Measurements from ENCODE around the gene NXPE3. TPM values are rescaled to one million over a fixed set of nuclear protein-coding genes. Genes with fewer than 3 reads are reported as not detected.

NXPE3 gene
- total RNA-seq, 1 donor from 2014 or later: 24.7 TPM

DNA sequence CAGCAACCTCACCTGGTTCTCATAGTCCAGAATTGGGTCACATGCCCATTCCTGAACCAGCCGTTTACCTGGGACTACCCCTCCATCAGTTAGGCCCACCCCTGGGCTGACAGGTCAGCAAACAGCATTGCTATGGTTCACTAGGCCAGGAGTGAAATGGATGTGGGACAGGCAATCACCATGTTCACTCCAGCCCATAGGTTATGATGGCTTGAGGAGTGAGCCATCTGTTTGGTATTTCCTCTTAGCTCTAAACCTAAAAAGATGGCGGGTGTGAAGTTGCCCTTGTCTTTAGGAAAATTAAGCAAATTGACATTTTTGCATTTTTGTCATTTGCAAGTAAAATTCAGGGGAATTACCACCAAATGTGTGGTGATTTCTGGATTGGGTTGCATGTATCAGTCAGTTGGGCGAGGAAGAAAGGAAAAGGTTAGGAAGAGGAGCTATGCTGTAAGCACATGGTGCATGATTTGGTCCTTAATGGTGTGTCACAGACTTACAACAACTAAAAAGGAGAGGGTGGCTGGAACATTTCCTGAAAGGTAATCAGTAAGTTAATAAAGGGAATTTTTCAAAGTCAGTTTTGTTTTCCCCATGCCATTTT lies 17.2 kb downstream of the NXPE3 start:
- intact Hi-C loops (cut with DNase I): no loop called here
- ATAC-seq: no peak
- no peak for DNase-seq (ENCODE audit: low spot score)

DNA sequence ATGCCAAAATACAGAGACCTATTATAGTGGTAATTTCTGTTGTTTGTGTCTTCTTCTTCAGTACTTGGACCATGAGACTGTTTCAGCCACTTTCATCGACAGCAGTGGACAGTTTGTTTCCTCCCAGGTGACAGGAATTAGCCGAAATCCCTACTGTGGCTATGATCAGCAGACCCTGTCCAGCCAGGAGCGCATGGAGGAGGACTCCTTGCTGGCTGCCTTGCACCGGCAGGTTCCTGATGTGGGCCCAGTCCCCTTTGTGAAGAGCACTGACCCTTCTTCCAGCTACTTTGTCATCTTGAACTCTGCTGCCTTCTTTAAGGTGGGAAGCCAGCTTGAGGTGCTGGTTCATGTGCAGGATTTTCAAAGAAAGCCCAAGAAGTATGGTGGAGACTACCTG lies 22.2 kb downstream of the NXPE3 start:
- ATAC-seq (no peak), DNase-seq (ENCODE audit: low spot score) (no peak)
- intact Hi-C loops (cut with DNase I): no loop called here

DNA sequence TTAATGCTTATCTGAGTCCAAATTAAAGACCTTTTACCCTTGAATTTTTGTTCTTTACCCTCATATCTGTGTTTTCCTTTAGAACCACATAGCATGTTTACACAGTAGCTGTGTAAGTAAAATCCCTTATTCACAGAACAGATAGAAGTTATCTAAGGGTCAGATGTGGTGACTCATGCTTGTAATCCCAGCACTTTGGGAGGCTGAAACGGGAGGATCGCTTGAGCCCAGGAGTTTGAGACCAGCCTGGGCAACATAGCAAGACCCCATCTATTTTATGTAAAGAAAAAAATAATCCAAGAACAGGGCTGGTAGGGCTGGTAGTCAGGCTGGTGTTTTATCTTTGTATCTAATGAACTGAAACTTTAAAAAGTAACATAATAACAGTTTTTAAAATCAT lies 23.2 kb downstream of the NXPE3 start:
- intact Hi-C loops (cut with DNase I): no loop called here
- ATAC-seq: no peak
- DNase-seq (ENCODE audit: low spot score): no peak

DNA sequence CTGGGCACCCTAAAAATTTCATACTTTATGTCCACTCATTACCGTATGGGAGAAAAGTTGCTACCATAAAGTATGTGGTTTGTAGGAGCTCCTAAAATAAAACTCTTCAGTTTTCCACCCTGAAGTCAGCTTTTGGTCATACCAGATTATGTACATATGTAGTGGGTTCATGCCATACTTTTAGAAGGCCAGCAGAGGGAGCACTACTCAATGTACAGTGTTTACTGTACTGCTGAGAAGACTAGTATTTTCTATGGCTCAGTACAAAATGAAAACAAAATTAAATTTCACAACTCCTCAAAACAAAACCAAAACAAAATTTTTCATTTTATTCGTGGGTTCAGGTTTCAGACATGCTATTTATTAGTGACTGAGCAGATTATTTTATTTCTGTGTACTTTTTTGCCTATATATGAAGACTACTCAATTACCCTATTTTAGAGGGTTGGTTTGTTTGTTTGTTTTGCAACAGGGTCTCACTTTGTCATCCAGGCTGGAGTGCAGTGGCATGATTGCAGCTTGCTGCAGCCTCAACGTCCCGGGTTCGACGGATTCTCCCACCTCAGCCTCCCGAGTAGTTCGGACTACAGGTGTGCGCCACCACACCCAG lies 24.3 kb downstream of the NXPE3 start:
- DNase-seq (ENCODE audit: low spot score) (no peak), ATAC-seq (peak; percentile 95)
- intact Hi-C loops (cut with DNase I): no loop called here

DNA sequence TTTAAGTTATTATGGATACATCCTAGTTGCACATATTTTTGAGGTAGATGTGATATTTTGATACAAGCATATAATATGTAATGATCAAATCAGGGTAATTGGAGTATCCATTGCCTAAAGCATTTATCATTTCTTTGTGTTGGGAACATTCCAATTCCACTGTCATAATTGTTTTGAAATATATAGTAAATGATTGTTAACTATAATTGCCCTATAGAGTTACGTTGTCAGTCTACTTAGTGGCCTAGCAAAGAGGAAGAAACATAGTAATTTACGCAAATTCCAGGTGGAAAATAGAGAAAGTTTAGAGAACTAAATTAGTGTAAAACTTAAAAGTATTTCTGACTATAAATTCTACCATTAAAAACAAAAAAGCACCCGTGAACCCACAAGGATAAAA lies 24.9 kb downstream of the NXPE3 start:
- DNase-seq (ENCODE audit: low spot score) (no peak), ATAC-seq (no peak)
- intact Hi-C loops (cut with DNase I): no loop called here

DNA sequence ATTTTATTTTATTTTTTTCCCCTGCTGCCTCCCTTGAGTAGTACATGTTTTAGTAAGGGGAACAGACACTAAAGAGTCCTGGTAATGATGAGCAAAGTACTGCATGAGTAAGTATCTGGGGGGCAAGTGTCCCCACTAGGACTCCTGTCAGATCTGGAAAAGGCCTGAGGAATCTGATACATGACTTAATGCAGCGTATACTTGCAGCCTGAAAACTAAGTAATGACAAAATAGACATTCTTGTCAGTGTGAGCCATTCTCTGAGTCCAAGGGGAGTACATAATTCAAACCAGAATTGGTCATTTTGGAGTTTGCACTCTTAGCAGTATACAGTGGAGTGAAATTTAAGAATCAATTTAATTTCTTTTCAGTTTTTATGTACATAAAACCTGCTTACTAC lies 27.5 kb downstream of the NXPE3 start:
- no peak for DNase-seq (ENCODE audit: low spot score)
- ATAC-seq: no peak
- intact Hi-C loops (cut with DNase I): no loop called here

DNA sequence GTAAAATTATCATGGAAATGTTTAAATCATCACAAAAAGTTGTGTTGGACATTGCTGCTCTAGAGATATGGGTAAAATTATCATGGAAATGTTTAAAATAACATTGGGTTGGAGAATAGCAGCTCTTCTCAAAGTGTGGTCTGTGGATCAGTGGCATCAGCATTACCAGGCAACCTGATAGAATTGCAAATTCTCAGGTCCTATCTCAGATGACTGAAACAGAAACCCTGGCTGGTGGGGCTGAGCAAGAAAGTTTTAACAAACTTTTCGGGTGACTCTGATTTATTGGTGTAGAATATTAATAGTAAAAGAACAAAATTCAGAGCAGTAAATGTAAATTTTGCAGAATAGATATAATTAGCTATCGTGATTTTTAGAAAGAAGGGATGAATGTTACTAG lies 28.9 kb downstream of the NXPE3 start:
- intact Hi-C loops (cut with DNase I): no loop called here
- no peak for ATAC-seq
- no peak for DNase-seq (ENCODE audit: low spot score)

DNA sequence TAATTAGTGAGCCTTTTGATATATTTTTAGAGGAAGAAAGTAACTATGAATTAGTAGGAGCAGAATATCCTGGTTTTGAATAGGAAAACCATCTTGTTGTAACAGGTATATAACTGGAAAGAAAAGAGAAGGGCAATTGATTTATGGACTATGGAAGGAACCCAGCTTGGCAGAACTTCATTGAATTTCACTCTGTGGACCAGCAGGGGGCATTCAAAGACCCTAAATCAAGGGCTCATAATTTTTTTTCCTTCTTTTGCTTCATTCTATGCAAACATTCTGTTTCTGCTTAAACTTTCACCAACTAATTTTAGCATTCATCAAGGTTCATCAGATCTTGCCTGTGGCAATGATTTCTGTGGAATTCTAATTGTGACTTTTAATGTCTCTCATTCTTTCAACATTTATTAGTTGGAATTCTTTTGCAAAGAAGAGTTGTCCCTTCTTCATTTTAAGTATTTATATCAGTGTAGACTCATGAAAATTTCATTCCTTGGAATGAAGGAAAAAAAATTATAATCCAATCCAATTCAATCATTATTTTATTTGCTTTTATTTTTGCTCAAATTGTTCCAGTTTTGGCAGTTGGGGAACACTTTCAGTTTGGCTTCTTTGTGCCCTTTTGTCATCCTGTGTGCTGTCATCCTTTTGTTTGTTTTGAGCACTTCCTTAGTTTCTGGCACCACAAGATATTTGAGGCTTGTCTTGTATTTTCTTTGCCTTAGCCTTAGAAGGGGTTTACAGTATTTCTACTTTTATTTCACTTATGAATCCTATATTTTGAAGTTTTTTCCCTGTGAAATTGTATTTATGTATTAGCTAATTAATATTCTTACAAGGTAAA lies 30.4 kb downstream of the NXPE3 start:
- DNase-seq (ENCODE audit: low spot score) (no peak), ATAC-seq (peak; percentile 46)
- intact Hi-C loops (cut with DNase I): loop anchor here (5.0 kb wide), 1 partner anchor 413 kb away; no protein-coding TSS in a partner anchor

DNA sequence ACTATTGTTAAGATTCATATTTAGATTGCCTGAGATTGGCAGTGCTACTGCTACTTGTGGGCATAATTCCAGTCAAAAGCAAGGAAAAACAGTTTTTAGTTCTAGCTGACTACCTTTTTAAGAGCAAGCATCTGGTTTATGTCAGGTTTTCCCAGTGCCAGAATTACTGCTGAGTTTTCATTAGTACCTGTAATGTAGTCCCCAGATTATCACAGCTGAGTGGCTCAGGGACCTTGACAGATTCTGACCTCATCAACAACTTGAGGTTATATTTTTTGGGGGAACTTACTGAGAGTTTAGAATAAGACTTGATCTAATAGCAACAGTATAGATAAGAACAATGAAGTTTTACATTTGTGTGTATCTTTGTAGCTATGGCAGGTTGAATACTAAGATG lies 31.0 kb downstream of the NXPE3 start:
- no peak for DNase-seq (ENCODE audit: low spot score)
- ATAC-seq: no peak
- intact Hi-C loops (cut with DNase I): loop anchor here (5.0 kb wide), 1 partner anchor 412 kb away; no protein-coding TSS in a partner anchor

DNA sequence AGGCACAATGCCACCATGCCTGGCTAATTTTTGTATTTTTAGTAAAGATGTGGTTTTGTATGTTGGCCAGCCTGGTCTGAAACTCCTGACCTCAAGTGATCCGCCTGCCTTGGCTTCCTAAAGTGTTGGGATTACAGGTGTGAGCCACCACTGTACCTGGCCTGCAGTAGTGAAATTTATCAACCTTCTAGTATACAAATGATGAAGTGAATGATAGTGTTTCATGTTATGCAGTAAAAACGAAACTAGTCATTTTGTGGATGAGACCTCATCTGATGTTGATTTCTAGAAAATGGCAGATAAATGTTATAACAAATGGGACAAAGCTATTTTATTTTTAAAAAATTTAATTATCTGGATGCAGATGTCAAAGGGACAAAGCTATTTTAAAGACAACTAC lies 32.9 kb downstream of the NXPE3 start:
- intact Hi-C loops (cut with DNase I): loop anchor here (5.0 kb wide), 1 partner anchor 410 kb away; no protein-coding TSS in a partner anchor
- ATAC-seq (no peak), DNase-seq (ENCODE audit: low spot score) (no peak)

DNA sequence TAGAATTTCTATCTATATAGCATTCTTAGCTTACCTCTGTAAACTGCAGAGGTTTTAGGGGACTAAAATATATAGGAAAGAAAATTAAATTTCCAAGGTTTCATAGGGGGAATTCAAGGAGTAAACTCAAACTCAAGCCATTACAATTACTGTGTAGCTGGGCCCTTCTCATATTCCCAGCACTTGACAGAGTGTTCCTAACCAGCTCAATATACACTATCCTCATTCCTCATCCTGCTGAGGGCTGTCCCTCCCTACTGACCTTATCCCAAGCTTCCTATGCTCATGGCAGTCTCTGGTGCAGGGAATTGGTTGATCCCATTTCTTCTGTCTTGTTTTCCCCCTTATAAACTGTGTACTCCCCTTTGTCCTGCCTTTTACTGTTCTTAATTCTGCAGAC lies 33.9 kb downstream of the NXPE3 start:
- DNase-seq (ENCODE audit: low spot score): no peak
- intact Hi-C loops (cut with DNase I): loop anchor here (5.0 kb wide), 1 partner anchor 409 kb away; no protein-coding TSS in a partner anchor
- no peak for ATAC-seq

DNA sequence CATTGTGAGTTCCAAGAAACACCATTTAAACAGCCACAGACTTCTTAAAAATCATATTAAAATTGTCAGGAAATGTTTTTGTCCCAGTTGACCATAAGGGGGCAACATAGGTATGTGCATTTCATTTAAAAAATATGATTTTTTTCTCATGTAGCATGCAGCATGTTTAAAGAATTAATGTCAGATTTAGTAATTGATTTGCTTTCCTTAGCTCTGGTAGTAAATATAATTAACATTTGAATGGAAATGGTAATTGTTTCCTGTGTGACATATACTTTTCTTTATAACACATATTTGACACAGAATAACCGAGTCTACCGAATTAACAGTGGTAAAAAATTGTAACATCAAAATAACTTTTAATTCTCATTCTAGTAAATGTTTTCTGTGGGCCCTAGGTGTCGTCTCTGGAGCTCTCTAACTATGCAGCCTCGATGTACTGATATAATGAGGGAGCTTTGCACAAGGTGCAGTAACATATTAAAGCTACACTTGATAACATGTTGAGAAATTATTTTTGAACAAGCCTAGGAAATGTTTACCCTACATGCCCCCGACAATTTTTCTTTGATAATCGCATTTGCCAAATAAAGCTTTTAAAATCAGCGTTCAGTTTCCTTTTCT lies 34.9 kb downstream of the NXPE3 start:
- ATAC-seq: no peak
- intact Hi-C loops (cut with DNase I): loop anchor here (5.0 kb wide), 1 partner anchor 408 kb away; no protein-coding TSS in a partner anchor
- no peak for DNase-seq (ENCODE audit: low spot score)

DNA sequence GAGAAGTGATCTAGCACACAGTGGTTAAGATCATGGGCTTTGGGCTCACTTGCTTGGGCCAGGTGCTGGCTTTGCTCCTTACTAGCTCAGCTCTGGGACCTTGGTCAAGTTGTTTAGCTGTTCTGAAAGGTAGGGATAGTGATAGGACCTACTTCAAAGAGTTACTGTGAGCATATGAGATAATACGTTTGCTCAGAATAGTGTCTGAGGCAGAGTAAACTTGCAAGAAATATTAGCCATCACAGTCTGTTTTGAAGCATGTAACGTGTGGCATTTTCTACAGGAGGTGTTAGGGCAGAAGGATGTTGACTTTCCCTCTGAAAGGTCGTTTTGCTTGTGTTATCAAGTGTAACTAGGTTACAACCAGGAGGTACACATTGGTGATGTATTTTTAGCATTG lies 35.8 kb downstream of the NXPE3 start:
- intact Hi-C loops (cut with DNase I): loop anchor here (5.0 kb wide), 1 partner anchor 407 kb away; no protein-coding TSS in a partner anchor
- ATAC-seq (no peak), DNase-seq (ENCODE audit: low spot score) (no peak)

DNA sequence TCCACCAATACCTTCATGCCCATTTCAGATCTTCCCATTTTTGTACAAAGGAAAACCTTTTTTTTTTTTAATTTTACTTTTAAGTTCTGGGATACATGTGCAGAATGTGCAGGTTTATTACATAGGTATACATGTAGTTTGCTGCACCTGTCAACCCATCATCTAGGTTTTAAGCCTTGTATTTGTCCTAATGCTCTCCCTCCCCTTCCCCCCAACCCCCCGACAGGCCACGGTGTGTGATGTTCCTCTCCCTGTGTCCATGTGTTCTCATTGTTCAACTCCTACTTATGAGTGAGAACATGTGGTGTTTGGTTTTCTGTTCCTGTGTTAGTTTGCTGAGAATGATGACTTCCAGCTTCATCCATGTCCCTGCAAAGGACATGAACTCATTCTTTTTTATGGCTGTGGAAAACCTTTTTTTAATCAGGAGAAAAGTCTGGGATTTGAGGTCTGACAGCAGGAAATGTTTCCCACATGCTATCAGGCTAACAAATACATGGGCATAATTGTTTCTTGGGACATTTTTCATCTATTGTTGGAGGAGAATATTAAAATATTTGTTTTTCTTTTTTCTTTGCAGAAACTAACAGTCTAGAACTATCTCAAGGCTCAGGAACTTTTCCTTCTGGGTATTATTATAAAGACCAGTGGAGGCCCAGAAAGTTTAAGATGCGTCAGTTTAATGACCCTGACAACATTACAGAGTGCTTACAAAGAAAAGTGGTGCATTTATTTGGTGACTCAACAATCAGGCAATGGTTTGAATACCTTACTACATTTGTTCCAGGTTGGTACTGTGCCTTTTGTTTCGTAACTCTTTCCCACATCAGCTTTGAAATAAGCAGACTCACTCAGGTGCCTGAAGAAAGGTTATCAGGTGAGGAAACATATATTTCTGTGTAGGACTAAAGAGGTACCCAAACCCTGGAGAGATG lies 37.5 kb downstream of the NXPE3 start:
- intact Hi-C loops (cut with DNase I): no loop called here
- DNase-seq (ENCODE audit: low spot score) (no peak), ATAC-seq (no peak)

DNA sequence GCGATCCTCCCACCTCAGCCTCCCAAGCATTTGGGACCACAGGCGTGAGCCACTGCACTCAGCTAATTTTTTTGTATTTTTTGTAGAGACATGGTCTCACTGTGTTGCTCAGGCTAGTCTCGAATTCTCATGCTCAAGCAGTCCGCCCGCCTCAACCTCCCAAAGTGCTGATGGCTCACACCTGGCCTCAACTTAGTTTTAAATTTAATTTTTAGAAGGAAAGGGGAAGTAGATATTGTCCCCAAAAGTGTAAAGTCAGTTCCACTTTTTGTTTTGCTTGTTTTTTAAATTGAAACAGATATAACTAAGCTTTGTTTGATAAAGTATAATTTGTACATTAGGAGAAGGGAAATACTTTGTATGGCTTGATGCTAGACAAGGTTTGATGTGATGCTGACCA lies 39.0 kb downstream of the NXPE3 start:
- intact Hi-C loops (cut with DNase I): no loop called here
- no peak for ATAC-seq
- DNase-seq (ENCODE audit: low spot score): no peak

DNA sequence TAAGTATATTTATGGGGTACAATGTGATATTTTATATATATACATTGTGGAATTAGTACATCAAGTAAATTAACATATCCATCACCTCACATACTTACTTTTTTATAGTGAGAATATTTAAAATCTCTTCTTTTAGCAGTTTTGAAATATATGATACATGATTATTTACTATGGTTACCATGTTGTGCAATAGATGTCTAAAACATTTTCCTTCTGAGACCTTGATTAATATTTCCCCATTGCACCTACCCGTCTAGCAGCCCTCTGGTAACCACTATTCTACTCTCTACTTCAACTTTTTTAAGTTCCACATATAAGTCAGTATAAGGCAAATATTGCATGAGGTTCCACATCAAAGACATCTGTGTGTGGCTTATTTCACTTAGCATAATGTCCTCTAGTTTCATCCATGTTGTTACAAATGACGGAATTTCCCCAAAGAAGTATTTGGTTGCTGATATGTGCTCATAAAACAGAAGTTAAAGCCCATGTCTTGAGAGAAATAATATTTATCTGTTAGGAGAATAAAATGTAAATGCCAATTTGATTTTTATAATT lies 40.7 kb downstream of the NXPE3 start:
- DNase-seq (ENCODE audit: low spot score): no peak
- no peak for ATAC-seq
- intact Hi-C loops (cut with DNase I): no loop called here

DNA sequence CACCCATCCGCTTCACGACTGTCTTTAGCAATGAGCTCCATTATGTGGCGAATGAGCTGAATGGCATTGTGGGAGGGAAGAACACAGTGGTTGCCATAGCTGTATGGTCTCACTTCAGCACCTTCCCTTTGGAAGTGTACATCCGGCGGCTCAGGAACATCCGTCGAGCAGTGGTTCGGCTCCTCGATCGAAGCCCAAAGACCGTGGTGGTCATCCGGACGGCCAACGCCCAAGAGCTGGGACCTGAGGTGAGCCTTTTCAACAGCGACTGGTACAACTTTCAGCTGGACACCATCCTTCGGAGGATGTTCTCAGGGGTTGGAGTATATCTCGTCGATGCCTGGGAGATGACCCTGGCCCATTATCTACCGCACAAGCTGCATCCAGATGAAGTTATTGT lies 42.5 kb downstream of the NXPE3 start:
- DNase-seq (ENCODE audit: low spot score) (no peak), ATAC-seq (no peak)
- intact Hi-C loops (cut with DNase I): no loop called here

DNA sequence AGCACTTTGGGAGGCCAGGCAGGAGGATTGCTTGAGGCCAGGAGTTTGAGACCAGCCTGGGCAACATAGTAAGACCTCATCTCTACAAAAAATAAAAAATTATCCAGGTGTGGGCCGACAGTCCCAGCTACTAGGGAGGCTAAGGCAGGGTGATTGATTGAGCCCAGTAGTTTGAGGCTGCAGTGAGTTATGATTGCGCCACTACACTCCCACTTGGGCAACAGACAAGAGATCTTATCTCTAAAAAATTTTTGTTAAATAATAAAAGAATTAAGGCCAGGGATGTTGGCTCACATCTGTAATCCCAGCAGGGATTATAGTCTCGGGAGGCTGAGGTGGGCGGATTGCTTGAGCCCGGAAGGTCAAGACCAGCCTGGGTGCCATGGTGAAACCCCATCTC lies 44.5 kb downstream of the NXPE3 start:
- intact Hi-C loops (cut with DNase I): no loop called here
- DNase-seq (ENCODE audit: low spot score) (no peak), ATAC-seq (no peak)
